Prostate gland (tissue), 2 donors: ENCODE data around the gene ZNF182.

Experiments
- CTCF ChIP-seq, 4 experiments: fragments of 200-600 bp in 2 of 4; fragments of 450-650 bp in 2 of 4; sonication (generic) in 2 of 4; IDR thresholded peaks; 1 replicate in 3 of 4; 2 replicates in 1 of 4; pipeline ENCODE4 v1.5.1; 2016 to 2019; ENCODE audit warnings: antibody characterized with exemption in 4 of 4, mild to moderate bottlenecking in 2 of 4, moderate library complexity in 2 of 4
- POLR2A ChIP-seq: fragments of 450-650 bp; IDR thresholded peaks from one replicate; pipeline ENCODE4 v1.6.1; 2016; ENCODE audit warnings: antibody characterized with exemption, mild to moderate bottlenecking
- POLR2AphosphoS5 ChIP-seq: sonication (generic); formaldehyde crosslinking; IDR thresholded peaks from one replicate; pipeline ENCODE4 v1.6.1; 2017; ENCODE audit warnings: antibody characterized with exemption

GRCh38 chrX:47960406-47960805, 43.4 kb downstream of the ZNF182 start:
- TF ChIP-seq CTCF (IDR thresholded peaks at IDR 0.05): no peak
- TF ChIP-seq POLR2A: no peak
- TF ChIP-seq POLR2AphosphoS5: no peak
